GOT3 (cell line): ENCODE measurements around the gene ZIC1.

Experiments used
- DNase-seq: peaks from one replicate; lab custom pipeline; 2025; ENCODE audit warnings: mixed read lengths; lab: John Stamatoyannopoulos, UW

The ZIC1 gene

DNA sequence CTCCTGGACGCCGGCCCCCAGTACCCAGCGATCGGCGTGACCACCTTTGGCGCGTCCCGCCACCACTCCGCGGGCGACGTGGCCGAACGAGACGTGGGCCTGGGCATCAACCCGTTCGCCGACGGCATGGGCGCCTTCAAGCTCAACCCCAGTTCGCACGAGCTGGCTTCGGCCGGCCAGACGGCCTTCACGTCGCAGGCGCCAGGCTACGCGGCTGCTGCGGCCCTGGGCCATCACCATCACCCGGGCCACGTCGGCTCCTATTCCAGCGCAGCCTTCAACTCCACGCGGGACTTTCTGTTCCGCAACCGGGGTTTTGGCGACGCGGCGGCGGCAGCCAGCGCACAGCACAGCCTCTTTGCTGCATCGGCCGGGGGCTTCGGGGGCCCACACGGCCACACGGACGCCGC lies 956 bp downstream of the ZIC1 start:
- DNase-seq = no peak

DNA sequence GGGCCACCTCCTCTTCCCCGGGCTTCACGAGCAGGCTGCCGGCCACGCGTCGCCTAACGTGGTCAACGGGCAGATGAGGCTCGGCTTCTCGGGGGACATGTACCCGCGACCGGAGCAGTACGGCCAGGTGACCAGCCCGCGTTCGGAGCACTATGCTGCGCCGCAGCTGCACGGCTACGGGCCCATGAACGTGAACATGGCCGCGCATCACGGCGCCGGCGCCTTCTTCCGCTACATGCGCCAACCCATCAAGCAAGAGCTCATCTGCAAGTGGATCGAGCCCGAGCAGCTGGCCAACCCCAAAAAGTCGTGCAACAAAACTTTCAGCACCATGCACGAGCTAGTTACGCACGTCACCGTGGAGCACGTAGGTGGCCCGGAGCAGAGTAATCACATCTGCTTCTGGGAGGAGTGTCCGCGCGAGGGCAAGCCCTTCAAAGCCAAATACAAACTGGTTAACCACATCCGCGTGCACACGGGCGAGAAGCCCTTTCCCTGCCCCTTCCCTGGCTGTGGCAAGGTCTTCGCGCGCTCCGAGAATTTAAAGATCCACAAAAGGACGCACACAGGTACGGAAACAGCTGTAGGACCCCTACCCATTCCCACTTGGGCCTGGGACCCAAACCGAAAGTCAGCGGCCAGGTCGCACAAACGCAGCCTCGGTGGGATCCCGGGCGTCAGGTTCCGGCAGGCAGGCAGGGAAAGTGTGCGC lies 1.5 kb downstream of the ZIC1 start:
- peak; percentile 49 for DNase-seq

DNA sequence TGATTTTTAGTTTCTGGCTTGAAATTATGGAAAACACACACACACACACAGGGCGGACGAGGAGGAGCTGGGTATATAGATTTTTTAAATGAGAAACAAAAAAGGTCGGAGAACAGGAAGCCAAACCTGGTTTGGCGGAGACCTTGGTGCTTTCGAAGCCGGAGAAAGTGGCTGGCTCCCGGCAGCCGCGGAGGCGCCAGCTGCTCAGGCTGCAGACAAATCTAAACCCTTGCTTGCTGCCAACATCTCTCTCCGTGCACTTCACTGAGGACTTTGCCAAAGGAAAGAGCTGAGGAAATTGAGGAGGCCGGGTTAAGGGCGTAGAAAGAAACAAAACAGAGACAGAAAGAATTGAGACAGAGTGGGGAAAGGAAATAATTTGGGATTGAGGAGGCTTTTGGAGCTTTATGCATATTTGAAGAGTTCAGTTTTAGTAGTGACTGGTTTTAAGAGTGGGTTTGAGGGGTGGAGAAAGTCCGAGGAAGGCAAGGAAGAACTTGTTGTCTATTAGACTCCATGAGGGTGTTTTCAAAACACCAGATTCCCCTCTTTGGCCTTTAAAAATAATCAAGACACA lies 2.2 kb downstream of the ZIC1 start:
- no peak for DNase-seq

DNA sequence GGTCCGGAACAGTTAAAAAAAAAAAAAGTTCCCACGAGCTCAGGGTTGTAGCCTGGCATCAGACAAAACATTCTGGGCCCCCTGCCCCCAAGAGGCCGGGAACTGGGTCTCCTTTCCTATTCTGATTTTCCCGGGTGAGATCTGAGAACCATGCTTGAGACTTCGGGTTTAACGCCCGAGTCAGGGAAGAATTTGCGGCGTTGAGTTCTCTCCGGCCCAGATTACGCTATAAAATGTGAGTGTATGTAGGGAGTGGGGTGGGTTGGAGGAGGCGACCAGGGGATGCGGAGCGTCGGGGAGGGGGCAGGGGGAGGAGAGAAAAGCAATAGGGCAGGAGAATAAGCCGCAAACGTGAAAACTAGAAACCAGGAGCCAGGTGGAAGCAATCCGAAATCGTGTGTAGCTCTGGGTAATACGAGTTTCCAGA lies 2.7 kb downstream of the ZIC1 start:
- no peak for DNase-seq

DNA sequence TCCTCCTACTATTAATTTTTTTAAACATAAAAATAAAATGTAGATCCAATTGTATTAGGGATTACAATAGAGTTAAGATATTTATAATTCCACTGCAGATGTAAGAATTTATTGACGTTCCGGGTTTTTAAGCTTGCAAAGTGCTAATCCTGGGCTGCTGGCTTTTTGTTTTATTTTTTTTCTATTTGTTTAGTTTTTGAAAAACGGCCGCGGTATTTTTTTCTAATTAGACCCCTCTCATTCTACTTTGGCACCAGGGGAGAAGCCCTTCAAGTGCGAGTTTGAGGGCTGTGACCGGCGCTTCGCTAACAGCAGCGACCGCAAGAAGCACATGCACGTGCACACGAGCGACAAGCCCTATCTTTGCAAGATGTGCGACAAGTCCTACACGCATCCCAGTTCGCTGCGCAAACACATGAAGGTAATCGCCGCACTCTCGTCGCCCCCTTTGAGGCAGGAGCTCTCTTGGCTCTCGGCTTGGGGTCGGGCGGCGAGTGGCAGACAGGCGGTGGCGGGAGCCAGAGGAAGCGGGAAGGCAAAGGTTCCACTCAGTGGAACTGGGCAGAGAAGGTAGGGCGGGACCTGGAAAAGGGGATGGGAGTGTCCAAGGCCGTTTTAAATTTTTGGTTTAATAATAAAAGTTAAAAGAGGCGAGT lies 3.2 kb downstream of the ZIC1 start:
- DNase-seq = no peak

DNA sequence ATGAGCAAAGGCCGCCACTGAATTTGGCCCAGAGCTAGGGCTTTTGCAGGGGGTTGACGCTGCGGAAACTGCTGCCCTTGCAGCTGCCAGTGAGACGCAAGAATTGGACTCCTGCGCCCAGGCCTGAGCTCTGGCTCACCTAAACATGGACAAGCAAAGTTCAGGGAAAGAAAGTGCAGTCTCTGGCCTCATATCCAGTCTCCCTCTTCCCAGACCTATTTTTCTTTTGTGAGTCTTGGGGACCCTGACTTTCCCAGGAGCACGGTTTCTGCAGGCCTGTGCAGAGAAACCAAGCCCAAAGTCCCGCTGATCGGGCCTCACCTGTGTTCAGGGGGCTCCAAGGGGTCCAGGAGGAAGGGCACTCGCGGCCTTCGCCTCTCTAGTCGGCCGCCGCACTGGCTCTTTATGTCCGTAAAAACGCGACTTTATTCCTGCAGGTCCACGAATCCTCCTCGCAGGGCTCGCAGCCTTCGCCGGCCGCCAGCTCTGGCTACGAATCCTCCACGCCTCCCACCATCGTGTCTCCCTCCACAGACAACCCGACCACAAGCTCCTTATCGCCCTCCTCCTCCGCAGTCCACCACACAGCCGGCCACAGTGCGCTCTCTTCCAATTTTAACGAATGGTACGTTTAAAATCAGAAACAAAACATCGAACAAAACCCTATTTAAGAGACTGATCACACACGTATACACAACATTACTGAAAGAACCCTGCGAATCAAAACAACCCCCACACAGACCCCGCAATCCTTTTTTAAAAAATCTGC lies 3.9 kb downstream of the ZIC1 start:
- DNase-seq = no peak

DNA sequence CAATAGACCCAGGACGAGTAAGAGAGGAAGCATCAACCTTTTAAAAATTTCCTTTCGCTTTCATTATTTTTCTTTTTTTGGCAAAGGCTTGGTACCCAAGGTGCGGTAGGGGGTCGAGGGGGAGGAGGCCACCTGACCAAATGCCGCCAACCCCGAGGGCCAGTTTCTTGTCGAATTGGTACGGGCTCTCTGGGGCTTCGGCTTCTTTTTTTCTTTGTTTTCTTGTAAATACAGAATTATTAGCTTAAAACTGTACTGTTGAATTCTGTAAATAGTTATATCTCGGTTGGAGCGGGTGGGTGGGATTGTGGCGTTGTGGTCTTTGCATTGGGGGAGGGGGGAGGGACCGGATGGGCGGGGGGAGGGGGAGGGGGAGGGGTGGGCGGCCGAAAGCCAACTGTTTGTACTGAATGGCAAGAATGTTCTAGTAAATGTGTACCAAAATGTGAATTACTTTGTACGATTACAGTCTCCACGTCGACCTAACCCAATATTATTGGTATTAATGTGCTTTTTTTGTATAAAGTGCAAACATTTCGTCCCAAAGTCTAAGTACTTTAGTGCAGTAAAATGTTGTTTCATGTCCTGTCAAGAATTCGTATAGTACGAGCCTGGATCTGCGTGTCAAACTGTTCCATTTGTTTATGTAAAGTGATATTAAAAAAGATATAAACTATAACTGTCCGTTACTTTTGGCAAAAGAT lies 4.7 kb downstream of the ZIC1 start:
- DNase-seq = no peak

DNA sequence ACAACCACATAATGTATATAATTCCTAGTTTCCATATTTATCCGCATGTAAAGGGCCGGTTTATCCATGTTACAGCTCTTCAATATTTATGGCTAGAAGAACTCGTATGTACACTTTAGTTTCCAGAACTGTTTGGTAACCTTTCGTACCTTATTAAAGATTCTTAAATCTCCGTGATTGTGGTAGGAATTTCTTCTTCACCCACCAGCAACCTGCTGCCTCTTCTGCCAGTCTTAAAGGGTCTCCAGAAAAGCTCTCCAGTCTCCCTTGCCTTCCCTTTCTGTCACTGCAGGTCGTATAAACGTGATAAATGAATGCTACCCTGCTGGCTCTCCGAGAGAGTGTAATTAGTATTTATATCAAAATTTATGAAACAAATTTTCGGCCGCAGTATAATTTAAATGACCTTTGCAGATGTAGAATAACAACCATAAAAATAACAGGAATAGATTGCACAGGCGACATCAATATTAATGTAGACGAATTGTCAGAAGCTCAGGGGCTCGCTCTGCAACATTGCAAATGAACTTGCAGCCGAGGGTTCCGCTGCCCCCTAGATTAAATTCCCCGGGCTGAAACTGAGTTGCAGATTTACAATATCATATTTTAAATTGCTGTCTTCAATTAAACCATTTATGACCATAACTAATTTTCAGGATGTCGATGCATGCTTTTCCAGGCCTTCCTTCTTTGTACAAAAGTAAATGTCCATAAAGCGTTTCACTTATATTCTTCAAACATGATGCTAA lies 5.4 kb downstream of the ZIC1 start:
- no peak for DNase-seq

DNA sequence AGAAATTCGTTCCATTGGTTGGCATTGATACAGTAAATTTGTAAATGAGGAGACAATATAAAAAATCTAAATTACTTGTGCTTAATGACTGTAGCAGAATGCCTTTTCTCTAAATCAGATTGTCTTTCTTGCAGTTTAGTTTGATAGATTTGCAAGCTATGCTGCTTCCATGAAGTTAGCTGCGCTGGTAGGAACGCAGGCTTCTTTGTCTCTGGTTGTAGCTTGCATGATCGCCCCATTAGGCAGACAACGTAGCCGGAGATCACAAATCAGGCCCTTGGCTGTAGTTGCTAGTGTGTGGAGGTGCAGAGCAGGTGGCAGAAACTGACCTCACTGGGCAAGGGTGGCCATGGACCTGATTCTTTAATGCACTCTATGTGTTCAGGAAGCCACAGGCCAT lies 6.1 kb downstream of the ZIC1 start:
- no peak for DNase-seq

DNA sequence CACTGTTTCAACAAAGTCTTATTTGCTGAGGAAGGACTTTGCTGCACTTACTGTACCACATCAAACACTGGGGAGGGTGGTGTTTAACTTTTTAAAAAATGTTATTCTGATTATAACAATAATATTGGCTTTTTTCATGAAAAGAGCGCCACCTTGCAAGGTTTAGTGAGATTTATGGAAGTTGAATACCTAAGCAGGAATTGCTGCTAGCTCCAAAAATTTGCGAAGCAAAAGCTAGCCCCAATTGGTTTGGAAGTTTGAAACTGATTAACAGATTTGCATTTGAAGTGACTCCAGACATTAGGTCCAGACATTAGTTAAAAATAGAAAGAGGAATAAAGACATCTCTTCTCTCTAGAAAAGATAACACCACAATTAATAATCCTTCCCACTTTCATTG lies 6.7 kb downstream of the ZIC1 start:
- no peak for DNase-seq

DNA sequence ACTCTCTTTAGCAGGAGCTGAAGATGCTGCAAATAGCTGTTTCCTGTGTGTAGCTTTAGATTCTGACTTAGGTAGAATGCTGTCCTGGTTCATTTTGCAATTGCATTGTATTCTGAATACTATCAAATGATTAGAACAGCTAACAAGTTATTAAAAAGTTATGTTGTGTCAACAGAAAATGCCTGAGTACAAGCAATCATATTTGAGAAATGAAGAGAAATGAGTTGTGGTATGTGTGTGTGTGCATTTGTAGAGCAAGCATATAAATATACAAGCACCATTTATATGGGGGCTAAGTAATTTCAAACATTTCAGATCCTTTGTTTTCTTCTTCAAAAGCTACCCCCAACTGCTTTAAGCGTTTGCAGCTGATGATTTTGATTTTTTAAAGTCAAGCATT lies 7.8 kb downstream of the ZIC1 start:
- no peak for DNase-seq

DNA sequence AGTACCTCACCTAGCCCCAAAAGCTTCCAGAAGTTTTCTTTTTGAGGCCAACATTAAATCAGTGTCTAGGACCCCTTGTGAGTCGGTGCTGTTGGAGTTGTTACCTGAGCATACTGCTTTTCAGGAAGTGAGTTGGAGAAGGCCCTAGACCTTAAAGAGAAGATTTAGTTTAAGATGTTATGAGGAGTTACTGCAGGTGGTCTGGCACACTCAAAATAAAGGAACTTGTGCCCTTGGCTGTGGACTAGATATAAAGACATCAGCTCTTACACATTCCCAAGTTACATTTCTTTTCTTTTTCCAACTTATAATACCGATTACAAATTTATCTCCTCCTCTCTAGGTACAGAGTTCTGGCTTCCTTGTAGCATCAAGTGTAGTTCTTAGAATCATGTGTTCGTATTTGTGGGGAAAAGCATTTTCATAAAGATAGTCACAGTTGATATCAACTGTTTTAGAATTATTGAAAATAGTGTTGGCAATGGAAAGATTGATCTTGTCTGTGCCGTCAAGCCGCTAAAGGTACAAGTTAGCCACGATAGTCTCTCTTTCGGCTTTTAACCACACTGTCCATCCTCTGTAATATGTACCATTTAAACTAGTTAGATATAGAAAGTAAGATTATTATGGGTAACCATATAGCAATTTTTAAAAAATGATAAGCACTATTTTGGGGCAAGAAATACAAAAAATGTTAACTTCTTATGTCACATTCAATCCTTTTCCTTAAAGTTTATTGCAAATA lies 8.6 kb downstream of the ZIC1 start:
- no peak for DNase-seq

DNA sequence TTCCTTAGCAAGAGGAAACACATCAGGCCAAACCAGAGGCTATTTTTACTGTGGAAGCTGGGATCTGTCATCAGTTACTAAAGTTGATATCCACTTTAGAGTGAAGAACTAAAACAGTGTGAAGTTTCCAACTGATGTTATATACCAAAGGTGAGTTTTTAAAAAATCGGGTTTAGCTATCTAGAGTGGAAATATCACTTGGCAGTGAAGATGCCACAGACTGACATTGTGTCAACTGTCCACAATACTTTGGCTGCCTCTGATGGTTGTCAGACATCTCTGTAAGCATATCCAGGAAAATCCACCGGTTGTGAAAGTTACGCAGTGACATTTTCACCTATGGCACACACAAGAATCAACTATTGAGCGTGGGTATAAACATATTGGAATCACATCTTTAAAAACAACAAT lies 9.2 kb downstream of the ZIC1 start:
- DNase-seq = no peak

DNA sequence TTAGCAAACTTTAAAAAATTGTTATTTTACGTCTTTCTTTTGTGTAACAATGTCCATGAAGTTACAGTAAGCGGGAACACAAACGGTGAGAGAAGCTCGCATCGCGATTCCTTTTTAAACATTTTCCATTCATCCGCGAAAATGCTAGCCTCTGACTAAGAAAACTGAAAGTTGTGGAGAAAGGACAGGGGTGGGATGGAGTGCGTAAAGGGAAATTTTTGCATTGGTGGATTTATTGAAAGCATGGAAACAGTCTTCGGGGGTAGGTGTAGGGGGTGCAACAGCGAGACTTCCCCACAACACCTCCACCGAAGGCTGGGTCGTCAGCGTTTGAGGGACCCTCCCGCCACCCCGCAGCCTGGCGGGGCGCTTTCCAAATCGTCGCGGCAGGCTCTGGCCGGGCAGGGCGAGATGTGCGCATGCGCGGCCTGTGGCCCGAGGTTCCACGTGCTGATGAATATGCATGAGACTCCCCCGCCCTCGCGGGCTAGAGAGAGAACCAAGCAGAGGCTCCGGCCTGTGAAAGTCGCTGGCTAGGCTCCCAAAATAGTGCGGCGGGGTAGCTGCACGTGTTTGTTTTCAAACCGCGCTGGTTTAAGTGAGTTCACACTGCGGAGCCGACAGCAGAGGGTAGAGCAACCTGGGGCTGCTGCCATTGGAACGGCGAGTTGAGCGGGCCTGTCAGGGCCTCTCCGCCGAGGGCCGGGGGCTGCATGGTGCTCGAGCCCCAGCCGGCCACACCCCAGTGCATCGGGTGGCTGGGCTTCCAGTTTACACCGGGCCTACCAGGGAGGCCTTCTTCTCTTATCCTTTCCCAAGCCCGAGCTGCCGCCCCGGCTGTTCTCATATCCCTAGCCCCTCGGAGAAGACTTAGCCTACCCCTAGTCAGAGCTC lies 9.9 kb downstream of the ZIC1 start:
- no peak for DNase-seq

DNA sequence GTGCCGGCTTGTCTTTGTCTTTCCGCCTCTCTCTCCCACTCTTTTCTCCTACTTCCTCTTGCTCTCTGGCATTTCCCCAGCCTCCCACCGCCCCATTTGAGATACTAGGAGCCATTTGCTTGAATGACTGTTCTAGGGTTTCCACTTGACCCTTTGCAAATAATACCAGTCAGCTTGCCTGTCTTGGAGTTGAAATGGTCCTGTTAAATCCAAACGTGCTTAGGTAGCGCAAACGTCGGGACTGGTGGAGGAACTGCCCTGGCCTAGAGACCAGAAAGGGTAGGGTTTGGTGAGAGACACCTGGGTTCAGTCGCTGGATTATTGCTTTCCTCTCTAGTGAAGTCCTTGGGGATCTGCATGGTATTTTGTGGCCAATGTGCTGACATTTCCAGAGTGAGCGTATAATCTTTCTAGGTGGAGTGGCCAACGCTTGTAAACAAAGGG lies 10.6 kb downstream of the ZIC1 start:
- DNase-seq = no peak

DNA sequence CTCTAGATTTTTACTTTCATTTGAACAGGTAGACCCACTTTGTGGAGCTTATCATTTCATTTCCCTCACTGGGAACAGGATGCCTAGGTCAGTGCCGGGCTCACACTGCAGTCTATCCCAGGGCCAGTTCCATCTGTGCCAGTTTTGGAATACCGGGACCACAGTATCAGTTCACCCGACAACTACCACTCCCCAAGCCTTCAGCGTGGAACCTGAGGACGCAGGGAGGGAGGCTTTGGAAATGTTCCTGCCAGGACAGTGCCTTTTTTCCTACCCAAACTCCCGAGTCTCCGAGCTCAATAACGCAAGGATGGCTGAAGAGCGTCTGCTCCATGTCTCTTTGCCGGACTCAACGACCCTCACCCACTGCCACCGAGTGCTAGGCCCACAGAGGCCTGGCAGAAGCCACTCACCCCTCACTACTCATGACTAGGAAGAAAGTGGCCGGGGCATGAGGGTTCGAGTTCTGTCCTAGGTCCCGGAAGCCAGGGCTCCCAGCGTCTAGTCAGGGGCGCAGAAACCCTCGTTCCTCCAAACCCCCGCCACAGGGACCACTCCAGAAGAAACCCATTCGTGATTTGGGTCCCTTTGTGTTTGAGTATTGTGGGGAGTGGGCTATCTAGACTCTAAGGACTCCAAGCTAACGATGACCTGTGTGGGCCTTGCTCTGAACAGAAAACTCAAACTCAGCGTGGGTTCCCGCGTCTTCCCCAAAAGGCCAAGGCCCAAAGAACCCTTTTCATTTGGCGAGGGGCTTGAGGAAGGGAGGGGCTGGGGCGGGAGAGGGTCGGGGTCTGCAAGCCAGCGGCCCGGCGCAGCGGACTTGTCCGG lies 11.4 kb downstream of the ZIC1 start:
- no peak for DNase-seq

DNA sequence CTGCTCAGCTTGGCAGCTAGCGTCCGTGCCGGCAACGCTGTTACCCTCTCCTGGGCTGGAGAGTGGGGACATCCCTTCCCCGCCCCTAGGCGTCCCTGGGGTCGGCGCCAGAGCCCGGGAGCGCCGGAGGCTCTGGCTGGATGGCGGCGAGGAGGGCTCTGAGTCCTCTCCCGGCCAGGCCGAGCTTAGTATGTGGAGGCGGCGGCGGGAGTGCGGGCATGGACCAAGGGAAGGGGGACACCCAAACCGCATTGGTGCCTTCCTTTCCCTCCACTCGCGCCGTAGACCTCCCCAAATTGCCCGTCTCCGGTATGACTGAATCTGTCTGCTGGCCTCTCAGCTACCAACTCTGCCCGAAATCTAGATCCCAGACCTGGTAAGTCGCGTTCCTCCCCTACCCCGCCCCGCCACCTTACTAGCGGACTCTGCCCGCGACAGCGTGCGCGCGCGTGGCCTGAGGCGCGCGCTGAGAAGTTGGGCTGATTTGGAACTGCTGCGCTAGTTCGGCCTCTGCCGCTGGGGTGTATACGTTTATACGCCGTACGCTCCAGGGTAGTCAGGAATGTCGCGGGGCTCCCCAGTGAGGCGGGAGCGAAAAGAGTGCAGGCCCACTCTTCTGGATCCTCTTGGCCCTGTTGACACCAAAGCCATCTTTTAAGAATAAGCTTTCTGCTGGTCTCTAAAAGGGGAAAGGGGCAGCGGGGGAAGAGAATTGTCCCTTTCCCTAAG lies 12.2 kb downstream of the ZIC1 start:
- DNase-seq = no peak

DNA sequence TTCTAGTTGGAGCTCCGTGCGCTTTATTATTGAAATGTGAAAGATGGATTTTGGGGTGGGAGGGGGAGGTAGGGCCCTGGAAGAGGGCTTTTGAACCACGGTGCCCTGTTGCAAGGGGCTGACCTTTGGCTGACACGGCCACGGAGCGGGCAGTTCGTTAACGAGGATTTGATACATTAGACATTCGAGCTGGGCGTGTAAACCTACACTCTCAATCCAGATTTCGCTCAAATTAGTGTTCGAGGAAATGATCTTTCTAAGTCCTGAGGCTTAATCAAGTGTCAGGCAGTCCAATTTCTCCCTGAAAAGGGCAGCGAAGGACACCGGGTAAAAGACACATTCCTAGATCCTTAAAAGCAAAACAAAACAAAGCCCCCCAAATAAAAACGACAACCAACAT lies 13.0 kb downstream of the ZIC1 start:
- DNase-seq = no peak
